OCI-M2 (cell line): Measurements from ENCODE around the gene WDR35.

Experiments used
- DNase-seq: peaks from one replicate; lab custom pipeline; 2025; ENCODE audit not compliant: unreplicated experiment; lab: John Stamatoyannopoulos, UW

WDR35 gene

DNA sequence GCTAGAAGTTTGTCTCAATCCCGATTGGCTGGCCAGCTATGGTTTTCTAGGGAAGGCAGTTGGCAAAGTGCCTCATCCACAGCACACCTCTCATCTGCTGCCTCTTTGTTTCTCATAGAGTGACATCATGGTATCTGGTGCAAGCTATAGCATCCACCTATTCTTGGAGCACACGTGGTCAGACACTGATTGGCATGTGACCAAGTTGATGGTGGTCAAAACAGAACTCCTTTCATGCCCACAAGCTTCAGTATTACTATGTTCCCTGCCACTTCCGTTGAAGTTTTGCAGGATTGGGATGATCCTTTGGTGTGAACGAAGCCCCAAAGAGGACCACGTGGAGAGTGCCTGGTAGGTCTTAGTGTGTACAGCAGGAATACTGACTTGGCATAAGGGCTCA is 116.9 kb downstream of the WDR35 start:
- no peak for DNase-seq

DNA sequence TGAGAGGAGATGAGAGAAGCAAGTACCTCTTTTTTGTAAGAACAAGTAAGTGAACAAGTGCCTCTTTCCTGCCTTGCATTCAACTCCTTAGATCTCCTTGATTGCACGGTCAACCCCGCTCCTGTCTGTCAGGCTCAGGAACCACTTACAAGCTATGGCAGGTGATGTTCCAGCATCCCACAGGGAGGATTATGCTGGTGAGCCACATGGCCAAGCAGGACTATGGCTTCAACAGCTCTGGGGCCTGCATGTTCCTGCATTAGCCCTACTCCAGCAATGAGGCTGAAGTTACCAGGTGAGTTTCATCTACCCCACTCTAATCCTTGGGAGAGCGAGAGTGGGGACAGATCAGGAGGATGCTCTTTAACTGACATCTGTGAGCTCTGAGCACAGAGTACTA is 117.6 kb downstream of the WDR35 start:
- no peak for DNase-seq

DNA sequence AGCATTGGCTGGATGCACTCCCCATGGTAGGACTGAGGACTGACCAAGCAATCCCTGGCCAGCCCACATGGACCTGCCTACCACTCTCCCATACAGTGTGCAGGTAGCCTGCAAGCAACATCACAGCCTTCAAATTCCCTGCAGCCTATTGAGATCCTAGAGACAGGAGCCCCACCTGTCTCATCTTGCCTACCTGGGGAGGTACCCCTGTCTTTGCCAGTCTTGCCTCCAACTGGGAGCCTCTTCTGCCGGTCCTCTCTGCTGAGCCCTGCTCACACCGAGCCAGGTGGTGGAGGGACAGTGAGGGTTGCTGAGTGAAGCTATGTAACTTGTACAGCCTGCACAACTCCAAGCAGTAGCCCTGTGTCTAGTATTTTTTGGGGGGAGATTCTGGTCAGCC is 118.1 kb downstream of the WDR35 start:
- DNase-seq: no peak

DNA sequence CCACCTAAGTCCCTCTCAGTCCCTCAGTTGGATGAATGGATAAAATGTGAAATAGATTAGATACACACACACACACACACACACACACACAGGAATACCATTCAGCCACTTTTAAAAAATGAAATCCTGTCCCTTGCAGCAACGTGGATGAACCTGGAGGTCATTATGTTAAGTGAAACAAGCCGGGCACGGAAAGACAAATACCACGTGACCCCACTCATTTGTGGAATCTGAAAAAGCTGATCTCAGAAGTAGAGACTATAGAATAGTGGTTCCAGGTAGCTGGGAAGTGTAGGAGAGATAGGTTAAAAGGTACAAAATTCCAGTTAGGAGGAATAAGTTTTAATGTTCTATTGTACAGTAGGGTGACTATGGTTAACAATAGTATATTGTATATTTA is 119.1 kb downstream of the WDR35 start:
- DNase-seq: no peak

DNA sequence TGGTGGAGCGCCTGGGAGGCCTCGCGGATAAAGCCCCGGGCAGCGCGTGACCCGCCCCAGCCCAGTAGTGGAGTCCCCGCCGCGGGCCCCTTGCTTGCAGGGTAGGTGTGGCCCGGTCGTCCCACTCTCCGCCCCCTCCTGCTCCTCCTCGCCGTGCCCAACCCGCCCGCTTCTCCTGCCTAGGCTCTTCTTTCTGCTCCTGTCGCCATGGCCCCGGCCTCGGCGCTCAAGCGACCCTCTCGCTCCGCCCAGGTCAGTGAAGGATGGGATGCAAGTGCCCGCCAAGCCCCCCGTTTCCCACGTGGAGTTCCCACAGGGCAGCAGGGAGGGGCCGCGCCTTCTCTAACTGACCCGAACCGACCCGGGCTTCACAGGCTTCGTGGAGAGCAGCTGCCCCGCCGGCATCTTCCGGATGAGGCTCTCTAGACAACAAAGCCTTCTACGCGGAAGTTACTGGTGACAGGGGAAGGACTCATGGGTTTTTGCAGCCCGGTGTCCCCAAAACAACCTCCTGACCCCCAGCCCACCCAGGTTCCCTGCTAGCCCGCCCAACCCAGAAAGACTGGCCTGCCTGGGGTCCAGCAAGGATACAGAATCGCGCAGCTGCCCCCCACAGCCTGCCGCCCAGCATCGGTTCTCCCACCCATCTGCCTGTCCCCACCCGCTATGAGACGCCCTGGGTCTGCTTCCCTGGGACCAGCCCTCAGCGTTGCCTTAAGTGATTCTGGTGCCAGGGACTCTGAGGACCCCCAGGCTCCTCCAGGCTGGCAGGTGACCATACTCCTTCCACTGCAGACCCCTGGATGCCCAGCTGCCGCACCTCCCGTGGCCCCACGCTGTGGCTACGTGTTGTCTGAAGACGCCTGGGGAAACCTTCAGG is 121.0 kb downstream of the WDR35 start:
- no peak for DNase-seq

DNA sequence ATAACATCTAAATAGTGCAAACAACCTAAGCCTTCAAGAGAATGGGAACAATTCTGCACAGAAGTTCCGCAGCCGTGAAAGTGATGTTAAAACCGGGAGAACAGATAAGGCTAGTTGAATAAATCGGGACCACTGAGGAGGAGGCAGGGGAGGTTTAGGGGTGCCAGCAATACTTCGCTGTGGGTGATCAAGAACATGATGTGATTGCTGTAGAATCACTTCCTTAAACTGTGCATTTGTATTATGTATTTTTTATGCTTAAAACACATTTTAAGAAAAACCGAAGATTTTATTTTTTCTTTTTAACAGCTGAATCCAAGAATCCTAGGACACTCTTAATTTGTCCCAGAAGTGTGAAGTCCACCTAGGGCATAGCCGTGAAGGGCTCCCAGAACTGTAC is 121.7 kb downstream of the WDR35 start:
- no peak for DNase-seq

DNA sequence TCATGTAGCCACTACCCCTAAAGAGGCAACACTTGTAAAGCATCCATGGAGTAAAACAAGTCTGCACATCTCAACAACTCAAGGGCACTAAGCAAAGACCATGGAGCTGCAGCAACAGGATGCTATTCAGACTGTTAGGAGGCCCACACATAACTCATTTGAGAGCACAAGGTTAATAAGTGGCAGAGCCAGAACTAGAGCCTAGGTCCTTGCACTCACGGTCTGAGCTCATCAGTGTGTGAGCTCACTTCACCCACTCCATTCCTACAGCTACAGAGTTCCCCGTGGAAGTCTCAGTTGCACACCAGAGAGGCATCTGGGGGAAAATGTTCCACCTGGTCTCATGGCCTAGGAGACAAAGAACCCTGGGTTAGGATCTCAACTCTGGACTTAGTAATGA is 123.1 kb downstream of the WDR35 start:
- DNase-seq: no peak

DNA sequence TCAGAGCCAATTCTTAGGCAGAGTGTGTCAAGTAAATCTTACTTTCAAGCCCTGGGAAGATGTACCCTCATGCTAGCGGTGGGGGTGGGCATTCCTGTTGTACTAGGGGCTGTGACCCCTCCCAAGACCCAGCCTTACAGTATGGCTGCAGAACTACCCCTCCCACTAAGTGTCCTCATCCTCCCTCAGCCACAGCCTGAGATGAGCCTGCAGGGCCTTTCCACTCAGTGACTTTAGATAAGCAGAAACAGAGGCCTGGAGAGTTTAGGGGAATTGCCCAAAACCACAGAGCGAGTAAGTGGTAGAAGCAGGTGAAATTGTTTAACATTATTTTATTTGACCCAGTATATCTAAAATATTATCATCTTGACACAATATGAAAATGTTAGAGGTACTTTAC is 124.8 kb downstream of the WDR35 start:
- DNase-seq: no peak

DNA sequence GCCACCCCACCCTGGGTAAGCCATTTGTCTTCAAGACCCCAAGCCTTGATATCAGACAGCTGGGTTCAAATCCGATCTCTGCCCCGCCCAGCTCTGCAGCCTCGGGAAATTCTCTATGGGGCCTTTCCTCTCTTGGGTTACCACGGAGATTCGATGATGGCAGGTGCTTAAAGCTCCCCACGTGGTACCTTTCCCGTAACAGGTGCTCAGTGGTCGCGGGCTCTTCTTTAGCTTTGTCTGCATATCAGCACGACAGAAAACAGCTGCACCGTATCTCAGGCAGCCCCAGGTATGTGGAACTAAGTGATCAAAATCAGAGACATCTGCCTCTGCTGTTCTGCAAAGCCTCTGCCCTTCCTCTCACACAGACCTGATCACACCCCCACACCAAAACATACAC is 125.5 kb downstream of the WDR35 start:
- no peak for DNase-seq

DNA sequence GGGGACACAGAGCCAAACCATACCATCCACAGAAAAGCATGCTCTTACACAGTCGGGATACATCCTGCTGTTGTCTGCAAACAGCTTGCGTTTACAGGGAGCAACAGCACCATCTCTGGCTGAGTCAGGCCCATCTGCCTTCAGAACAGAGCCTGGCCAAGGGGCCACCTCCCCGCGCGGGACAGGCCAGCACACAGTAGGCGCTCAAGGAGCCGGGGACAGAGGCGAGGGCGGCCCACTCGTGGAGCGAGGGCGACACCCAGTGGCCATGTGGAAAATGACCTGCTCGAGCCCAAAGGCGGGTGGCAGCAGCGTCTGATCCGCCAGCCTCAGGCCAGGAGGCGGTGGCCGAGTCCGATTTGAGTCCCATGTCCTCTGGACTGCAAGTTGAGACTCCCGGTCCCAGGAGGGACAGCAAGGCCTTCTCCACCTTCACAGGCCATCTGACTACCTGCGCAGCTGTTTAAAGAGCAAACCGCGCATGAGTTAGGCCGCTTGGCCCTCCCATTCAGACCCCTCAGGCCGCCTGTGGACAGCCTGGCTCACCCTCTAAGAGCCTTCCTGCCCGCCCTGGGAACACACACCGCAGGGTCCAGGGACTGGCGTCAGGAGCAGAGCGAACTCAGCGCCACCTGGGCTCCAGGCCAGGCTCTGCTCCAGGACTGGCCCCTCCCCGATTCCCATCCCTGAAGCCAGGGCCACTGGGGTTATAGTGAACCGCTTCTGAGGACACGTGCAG is 126.4 kb downstream of the WDR35 start:
- no peak for DNase-seq

DNA sequence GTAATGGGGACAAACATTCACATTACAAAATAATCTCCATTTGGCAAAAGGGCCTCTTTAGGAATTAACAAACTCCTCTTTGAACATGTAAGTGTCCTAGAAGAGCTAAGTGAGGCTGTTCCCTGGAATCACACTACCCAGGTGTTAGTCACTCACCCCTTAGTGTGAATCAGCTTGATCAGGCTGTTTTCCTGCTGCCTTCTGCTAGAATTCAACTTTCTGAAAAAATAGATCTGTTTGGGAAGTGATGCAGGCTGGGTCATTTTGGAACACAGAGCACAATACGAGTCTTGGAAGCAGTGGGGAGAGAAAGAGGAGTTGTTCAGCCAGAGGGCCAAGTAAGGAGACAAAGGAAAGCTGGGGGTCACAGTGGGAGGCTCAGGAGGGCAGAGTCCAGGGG is 128.1 kb downstream of the WDR35 start:
- DNase-seq: no peak
